Caki2 (cell line): ENCODE results near the gene MSI1. TPM values are rescaled to one million over a fixed set of nuclear protein-coding genes. Genes with fewer than 3 reads are reported as not detected.
A peak's percentile ranks its signal among the peaks of the same experiment; 100 is the strongest.
"Not testable (repeated sequence)": the region's sequence is repeated elsewhere in the genome, so short reads cannot be mapped to it uniquely, and the experiment has no call there.

Experiments used
- DNase-seq: peaks from one replicate; pipeline ENCODE4 v3.0.0-alpha.2; 2015; ENCODE audit warnings: low read depth
- in situ Hi-C: cut with HindIII; loops from 2 replicates; pipeline ENCODE4 v1.10.0; 2016; ENCODE audit warnings: low sequenced_read_pairs, low pct_unique_long_range_greater_than_20kb, mixed read lengths
- total RNA-seq: library from RNA; depleted of rRNA; stranded (reverse); fragments of >200 nt; shearing (Covaris generic); gene quantifications from 2 replicates; pipeline ENCODE4 v1.2.3, GENCODE V29; 2014; ENCODE audit warnings: low replicate concordance

MSI1 gene
- total RNA-seq, 1 experiment from 2014 or later, result not detected

- in situ Hi-C loops, result no loop called here
- no peak for DNase-seq
These were observed 31.2 kb downstream of the MSI1 start for GRCh38 chr12:120337730-120338129.

GRCh38 chr12:120336392-120336791 lies 32.6 kb downstream of the MSI1 start:
- DNase-seq, in situ Hi-C loops: not testable (repeated sequence)

DNA sequence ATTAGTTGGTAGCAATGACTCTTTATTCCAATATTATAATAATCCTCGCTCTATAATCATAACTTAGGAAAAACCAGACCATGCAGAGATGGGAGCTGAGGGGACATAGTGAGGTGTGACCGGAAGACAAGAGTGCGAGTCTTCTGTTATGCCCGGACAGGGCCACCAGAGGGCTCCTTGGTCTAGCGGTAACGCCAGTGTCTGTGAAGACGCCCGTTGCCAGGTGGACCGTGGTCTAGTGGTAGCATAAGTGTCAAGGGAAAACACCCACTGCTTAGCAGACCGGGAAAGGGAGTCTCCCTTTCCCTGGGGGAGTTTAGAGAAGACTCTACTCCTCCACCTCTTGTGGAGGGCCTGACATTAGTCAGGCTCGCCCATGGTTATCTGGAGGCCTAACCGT lies 33.5 kb downstream of the MSI1 start:
- peak; percentile 69 for DNase-seq
- in situ Hi-C loops, result not testable (repeated sequence)

GRCh38 chr12:120332523-120332922 lies 36.4 kb downstream of the MSI1 start:
- no peak for DNase-seq
- in situ Hi-C loops, result no loop called here

DNA sequence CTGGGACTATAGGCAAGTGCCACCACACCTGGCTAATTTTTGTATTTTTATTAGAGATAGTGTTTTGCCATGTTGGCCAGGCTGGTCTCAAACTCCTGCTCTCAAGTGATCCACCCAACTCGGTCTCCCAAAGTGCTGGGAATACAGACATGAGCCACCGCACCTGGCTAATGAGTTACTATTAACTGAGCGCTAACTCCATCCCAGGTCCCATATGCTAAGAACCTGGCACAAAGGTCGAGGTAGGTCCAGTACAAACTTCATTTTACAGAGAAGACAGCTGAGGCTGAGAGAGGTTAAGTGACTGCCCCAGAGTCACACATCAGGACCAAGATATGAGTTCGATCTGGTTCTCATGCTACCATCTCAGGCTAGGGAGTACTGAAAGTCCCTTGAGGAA lies 36.9 kb downstream of the MSI1 start:
- in situ Hi-C loops, result no loop called here
- no peak for DNase-seq

GRCh38 chr12:120331390-120331789 lies 37.6 kb downstream of the MSI1 start:
- in situ Hi-C loops, result no loop called here

GRCh38 chr12:120328228-120328627 lies 40.7 kb downstream of the MSI1 start:
- in situ Hi-C loops, result no loop called here
- DNase-seq, result no peak

More at GRCh38 chr12:120331390-120331789, 37.6 kb downstream of the MSI1 start:
- DNase-seq, result no peak

- in situ Hi-C loops, result no loop called here
- DNase-seq, result no peak
These were observed 41.4 kb downstream of the MSI1 start, which contains the start of gene PLA2G1B for GRCh38 chr12:120327593-120327992. Gene PLA2G1B, minus strand, starts transcription at chr12:120327779. Its CDS starts 26 bp downstream, at chr12:120327753.

- in situ Hi-C loops, result no loop called here
- DNase-seq, result no peak
These were observed 44.0 kb downstream of the MSI1 start for GRCh38 chr12:120324841-120325417.

- DNase-seq, result no peak
- in situ Hi-C loops, result no loop called here
These were observed 45.2 kb downstream of the MSI1 start for GRCh38 chr12:120323772-120324171.

GRCh38 chr12:120321382-120322202 lies 47.4 kb downstream of the MSI1 start:
- in situ Hi-C loops, result no loop called here
- DNase-seq, result peak; percentile 69

DNA sequence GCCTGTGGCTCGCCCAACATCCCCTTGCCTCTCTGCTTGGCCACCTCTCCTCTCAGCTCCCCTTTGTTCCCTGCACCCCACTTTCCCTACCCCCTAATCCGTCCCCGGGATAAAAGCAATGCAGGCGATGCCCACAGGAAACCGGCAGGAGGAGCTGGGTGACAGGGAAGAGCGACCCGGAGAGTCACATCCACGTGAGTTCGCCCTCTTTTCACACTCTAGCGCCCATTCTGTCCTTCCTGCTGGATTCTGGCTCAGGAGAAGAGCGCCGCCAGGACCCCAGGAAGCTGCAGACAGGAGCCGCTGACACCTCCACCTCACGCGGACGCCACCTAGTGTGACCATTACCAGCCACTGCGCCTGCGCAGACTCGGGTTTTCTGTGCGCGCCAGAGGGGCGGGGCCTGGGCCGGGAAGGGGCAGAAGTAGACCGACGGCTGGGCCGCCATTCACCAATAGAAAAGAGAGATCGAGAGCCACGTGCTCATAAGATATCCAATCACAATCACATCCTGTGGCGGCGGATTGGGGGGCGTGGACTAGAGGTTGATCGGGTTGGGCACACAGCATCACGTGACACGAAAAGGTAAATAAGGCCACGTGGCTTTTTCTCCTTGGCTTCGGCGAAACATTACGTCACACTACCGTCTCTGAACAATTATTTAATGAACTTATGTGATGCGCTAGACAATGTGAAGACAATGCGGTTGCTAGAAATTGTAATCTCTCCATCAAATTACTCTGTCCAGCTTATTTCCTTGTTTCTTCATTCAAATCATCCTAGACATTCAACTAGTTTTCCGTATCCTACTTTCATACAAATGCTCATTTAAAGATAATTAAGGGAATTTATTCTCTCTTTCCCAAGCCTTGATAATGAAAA lies 51.5 kb downstream of the MSI1 start:
- DNase-seq, result peak; percentile 100
- in situ Hi-C loops, result no loop called here

DNA sequence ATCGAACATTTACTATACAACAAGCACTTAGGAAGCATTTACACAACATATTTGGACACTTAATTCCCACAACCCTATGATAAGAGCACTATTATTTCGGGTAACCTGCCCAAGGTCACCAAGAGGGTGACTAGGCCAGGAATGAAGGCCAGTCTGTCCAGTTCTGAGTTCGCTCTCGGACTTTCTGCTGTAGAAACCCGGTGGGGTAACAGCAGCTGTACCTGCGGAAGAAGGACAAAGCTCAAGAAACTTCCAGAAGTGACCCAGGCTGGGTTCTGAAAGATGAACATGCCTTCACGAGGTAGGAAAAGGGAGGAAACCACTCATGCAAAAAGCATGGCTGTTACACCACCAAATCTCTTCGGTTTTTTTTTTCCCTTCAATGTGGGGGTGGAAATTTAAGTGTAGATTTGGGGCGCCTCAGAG lies 52.2 kb downstream of the MSI1 start:
- in situ Hi-C loops, result no loop called here
- DNase-seq, result no peak

DNA sequence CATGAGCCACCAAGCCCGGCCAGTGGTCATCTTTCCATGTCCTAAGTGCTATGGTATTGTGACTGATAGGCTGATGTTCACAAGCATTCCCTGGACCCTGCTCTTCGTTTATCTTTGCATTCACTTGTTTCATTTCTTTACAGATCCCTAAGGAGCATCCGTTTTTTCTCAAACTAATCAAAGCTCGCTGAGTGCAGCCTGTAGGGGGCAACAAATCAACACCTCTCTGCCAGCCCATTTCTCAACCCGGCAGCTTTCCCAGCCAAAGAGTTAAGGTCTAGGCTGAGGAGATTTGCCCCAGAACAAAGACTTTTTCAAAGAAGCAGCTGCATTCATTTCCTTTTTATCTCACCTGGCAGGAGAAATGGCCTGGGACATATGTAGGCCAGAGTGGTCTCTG lies 54.7 kb downstream of the MSI1 start:
- DNase-seq, result no peak
- in situ Hi-C loops, result no loop called here

DNA sequence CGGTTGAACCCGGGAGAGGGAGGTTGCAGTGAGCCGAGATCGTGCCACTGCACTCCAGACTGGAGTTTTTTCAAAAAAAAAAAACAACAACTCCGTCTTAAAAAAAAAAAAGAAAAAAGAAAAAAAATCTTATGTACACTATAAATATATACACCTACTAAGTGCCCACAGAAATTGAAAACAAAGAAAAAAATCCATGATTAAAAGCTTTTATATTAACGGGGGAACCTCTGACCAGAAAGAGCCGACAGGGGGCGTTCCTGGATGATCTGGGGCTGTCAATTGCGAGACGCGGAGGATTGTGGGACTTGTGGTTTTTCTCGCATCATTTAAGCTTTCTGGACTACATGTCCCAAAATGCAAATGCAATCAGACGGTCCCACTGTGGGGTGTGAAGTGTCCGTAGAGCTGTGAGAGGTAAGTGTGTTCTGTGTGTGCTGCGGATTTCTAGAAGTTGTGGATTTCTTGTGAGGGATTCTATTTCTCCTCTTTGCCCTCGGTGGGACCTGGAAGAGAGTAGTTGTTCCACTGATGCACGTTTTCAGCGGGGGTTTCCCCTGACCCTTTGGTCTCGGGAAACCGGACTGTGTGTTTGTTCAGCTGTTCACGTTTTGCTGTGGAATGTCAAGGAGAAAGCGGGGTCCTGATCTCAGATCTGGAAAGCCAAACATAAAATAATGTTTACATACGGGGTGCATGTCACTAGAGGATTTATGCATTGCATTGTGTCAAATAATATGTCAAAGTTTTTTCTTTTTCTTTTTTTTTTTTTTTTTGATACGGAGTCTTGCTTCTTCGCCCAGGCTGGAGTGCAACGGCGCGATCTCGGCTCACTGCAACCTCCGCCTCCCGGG lies 66.8 kb downstream of the MSI1 start, which contains the start of gene SIRT4:
Gene SIRT4, plus strand, starts transcription at position 360 of the 854 bp plus-strand sequence. CDS start 1,241 bp downstream, outside the sequence.
- in situ Hi-C loops, result no loop called here
- peak; percentile 84 for DNase-seq

DNA sequence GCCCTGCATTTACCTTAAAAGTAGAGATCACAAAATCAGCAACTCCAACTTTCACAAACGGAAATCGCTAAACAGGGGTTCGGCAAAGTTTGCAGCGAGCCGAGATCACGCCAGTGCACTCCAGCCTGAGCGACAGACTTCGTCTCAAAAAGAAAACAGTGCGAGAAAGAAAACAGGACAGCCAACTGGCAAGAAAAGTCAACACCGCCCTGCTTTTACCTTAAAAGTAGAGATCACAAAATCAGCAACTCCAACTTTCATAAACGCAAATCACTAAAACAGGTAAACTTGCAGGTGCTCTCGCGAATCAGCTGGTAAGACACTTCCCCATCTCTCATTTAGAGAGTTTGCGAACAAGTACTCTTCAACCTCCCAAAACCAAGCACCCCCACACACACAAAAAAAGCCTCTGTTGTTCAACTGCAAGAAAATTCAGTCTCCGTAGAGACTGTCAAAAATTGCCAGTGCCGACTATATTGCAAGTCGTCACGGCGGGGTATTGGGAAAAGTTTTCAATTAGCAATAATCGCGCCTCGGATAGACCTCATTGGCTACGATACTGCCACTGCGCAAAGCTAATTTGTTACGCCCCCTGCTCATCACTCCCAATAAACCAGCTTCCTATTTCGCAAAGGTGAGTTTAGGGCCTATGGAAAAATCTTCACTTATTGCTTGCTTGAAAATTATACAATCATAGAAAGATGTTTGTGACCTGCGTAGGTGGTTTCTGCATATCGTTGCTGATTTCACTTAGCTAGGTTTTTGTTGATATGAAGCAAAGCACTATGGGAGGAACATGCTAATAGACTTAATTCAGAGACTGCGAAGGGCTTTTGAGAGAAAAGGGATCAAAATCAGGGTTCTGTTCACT lies 76.1 kb downstream of the MSI1 start, which contains the start of gene RNU4-1:
Gene RNU4-1, minus strand, starts transcription at position 577 of the 871 bp plus-strand sequence.
- in situ Hi-C loops, result no loop called here
- DNase-seq, result peak; percentile 97

DNA sequence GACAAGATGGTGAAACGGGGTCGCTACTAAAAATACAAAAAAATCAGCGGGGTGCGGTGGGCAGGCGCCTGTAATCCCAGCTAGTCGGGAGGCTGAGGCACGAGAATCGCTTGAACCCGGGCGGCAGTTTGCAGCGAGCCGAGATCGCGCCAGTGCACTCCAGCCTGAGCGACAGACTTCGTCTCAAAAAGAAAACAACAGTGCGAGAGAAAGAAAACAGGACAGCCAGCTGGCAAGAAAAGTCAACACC lies 76.6 kb downstream of the MSI1 start:
- in situ Hi-C loops, result no loop called here
- DNase-seq, result no peak
